GM12891 (cell line): Measurements from ENCODE around the gene ARHGAP6.

ENCODE experiments used
- POLR2A ChIP-seq: IDR thresholded peaks from 2 replicates; pipeline ENCODE4 v1.6.1; 2011; ENCODE audit warnings: low read depth, low read length, control low read depth
- POLR2AphosphoS5 ChIP-seq: IDR thresholded peaks from 2 replicates; pipeline ENCODE4 v1.6.1; 2011; ENCODE audit warnings: low read depth, low read length, control low read depth
- SPI1 ChIP-seq: IDR thresholded peaks from 2 replicates; pipeline ENCODE4 v1.6.1; 2011; ENCODE audit warnings: low read depth, low read length, control low read depth
- TAF1 ChIP-seq: IDR thresholded peaks from 2 replicates; pipeline ENCODE4 v1.6.1; 2011; ENCODE audit warnings: low read depth, low read length, control low read depth

GRCh38 chrX:11579636-11580600, 85.8 kb downstream of the ARHGAP6 start:
- TF ChIP-seq POLR2A (no peak), TAF1 (no peak), POLR2AphosphoS5 (no peak), SPI1 (no peak)
